Spleen (tissue), 11 donors: ENCODE results near the gene GPRC5C. TPM values are rescaled to one million over a fixed set of nuclear protein-coding genes. Genes with fewer than 3 reads are reported as not detected.

Experiments
- DNase-seq: peaks from one replicate; pipeline ENCODE4 v3.0.0-alpha.2; 2020
- H3K27ac ChIP-seq, 8 donors: fragments of 200-600 bp; sonication (generic) in 7 of 8; 1 replicate in 4 of 8; 2 replicates in 4 of 8; pipeline versions ENCODE4 v1.5.0 to v1.8.0; 2016 to 2021; ENCODE audit warnings: inconsistent platforms in 4 of 8, mild to moderate bottlenecking in 4 of 8, moderate library complexity in 1 of 8
- H3K27me3 ChIP-seq, 7 donors: fragments of 200-600 bp; sonication (generic) in 6 of 7; replicated peaks in 1 of 7; 1 replicate in 4 of 7; 2 replicates in 3 of 7; pipeline versions ENCODE4 v1.5.0 to v1.8.0; 2016 to 2021; ENCODE audit warnings: inconsistent platforms in 3 of 7, mild to moderate bottlenecking in 1 of 7
- H3K36me3 ChIP-seq, 6 donors: fragments of 200-600 bp; sonication (generic) in 5 of 6; 1 replicate in 4 of 6; 2 replicates in 2 of 6; pipeline versions ENCODE4 v1.5.0 to v1.8.0; 2016 to 2021; ENCODE audit warnings: inconsistent platforms in 2 of 6
- H3K4me1 ChIP-seq, 6 donors: fragments of 200-600 bp; sonication (generic) in 5 of 6; 1 replicate in 3 of 6; 2 replicates in 3 of 6; pipeline versions ENCODE4 v1.5.0 to v1.8.0; 2016 to 2021; ENCODE audit warnings: inconsistent platforms in 3 of 6
- H3K4me3 ChIP-seq, 8 donors: fragments of 200-600 bp; sonication (generic) in 7 of 8; 1 replicate in 4 of 8; 2 replicates in 4 of 8; pipeline versions ENCODE4 v1.5.0 to v1.8.0; 2016 to 2021; ENCODE audit warnings: inconsistent platforms in 4 of 8, mild to moderate bottlenecking in 4 of 8, moderate library complexity in 2 of 8
- H3K9me3 ChIP-seq, 8 donors: fragments of 200-600 bp; sonication (generic) in 7 of 8; 1 replicate in 4 of 8; 2 replicates in 4 of 8; pipeline versions ENCODE4 v1.5.0 to v1.8.0; 2016 to 2021; ENCODE audit warnings: inconsistent platforms in 4 of 8
- CTCF ChIP-seq, 11 experiments: fragments of 200-600 bp in 7 of 11; fragments of 450-650 bp in 4 of 11; sonication (generic) in 4 of 11; IDR thresholded peaks in 8 of 11; conservative IDR thresholded peaks in 3 of 11; 1 replicate in 7 of 11; 2 replicates in 4 of 11; pipeline versions ENCODE4 v1.4.0 to v1.8.0; 2016 to 2021; ENCODE audit warnings: antibody characterized with exemption in 11 of 11, inconsistent platforms in 4 of 11, mild to moderate bottlenecking in 1 of 11
- POLR2A ChIP-seq, 3 donors: fragments of 450-650 bp; IDR thresholded peaks; one replicate each; pipeline ENCODE4 v1.5.1; 2017; ENCODE audit warnings: antibody characterized with exemption in 3 of 3, mild to moderate bottlenecking in 1 of 3
- POLR2AphosphoS5 ChIP-seq, 3 donors: sonication (generic); formaldehyde crosslinking; IDR thresholded peaks; one replicate each; pipeline ENCODE4 v1.5.1; 2017; ENCODE audit warnings: antibody characterized with exemption in 3 of 3
- WGBS, 5 donors: extraction: QIAGEN DNeasy Blood & Tissue Kit in 3 of 5; methylation state at CpG; one replicate each; pipeline versions ENCODE4 v1.1.5 to v1.1.7; 2013 to 2018; 5-methylcytosine and 5-hydroxymethylcytosine counted together
- intact Hi-C: fragments of 100-400 bp; cut with DNase I; formaldehyde crosslinking; loops from one replicate; pipeline ENCODE4 v1.15.0; 2023; ENCODE audit warnings: low total_unique reads
- polyA plus RNA-seq, 3 donors: library from polyadenylated mRNA; stranded (reverse); fragments of 200-250 nt; gene quantifications; one replicate each; pipeline ENCODE4 v1.2.1, GENCODE V29; 2013
- total RNA-seq, 7 donors: library from RNA; depleted of rRNA in 3 of 7; stranded (reverse); fragments of >200 nt in 3 of 7; fragmentation: NEBNext Ultra II Directional in 4 of 7; extraction: Animal tissue kit (Norgen Biotek cat#: 25700) in 4 of 7; gene quantifications; one replicate each; pipeline versions ENCODE4 v1.1.0 to v1.2.1, GENCODE V29; 2016 to 2021
- donor health status: healthy with polysubstance abuse.
- donor health status: DM: no; HTN: no; CAD: no; lungs with moderate emphysema.
- donor health status: DM: no; HTN: no; CAD: no.
- donor health status: Bipolar disorder and iron deficiency.
- donor health status: healthy.
- donor health status: DM: no; HTN: no; CAD: no.
- donor health status: DM: yes; HTN: yes; CAD: no.

The GPRC5C gene
- total and polyA plus RNA-seq, 10 donors, result 11.0 to 70.0 (median 28.6) TPM

GRCh38 chr17:74427048-74427762 is 4.7 kb upstream of the GPRC5C start:
- peaks cover 0 to 36% (median 16%) of the 10 kb centered on the region in 7 donors for H3K27me3 ChIP-seq
- 57 to 74% (median 69%) methylated on average over 6 to 10 of the region's 10 CpGs for WGBS, 5 donors
- no peak for DNase-seq
- TF ChIP-seq POLR2A (IDR thresholded peaks at IDR 0.05) (no peak), POLR2AphosphoS5 (IDR thresholded peaks at IDR 0.05) (no peak), CTCF (IDR thresholded peaks at IDR 0.05 in 8 of 11, conservative IDR thresholded peaks at IDR 0.05 in 3 of 11) (no peak)
- H3K36me3 ChIP-seq, result no peaks in the 10 kb centered on the region
- peaks cover 13 to 47% (median 36%) of the 10 kb centered on the region in 6 donors for H3K4me1 ChIP-seq
- H3K4me3 ChIP-seq, result no peak overlapping the region
- H3K9me3 ChIP-seq, result no peaks in the 10 kb centered on the region
- intact Hi-C loops, result no loop called here
- H3K27ac ChIP-seq, result peak overlapping the region in 6 of 8 donors; percentile 38 to 55 (median 46)

GRCh38 chr17:74427763-74428153 is 4.1 kb upstream of the GPRC5C start:
- WGBS, 5 donors, result 67 to 81% (median 78%) methylated on average over 6 of the region's 6 CpGs
- DNase-seq, result no peak
- intact Hi-C loops, result no loop called here
- Histone ChIP-seq H3K27ac (peak overlapping the region in 4 of 8 donors; percentile 38 to 55 (median 43)), H3K27me3 (peaks cover 0 to 41% (median 21%) of the 10 kb centered on the region in 7 donors), H3K9me3 (no peaks in the 10 kb centered on the region), H3K4me3 (no peak overlapping the region), H3K36me3 (no peaks in the 10 kb centered on the region), H3K4me1 (peaks cover 17 to 52% (median 41%) of the 10 kb centered on the region in 6 donors)
- TF ChIP-seq CTCF (IDR thresholded peaks at IDR 0.05 in 8 of 11, conservative IDR thresholded peaks at IDR 0.05 in 3 of 11) (no peak), POLR2A (IDR thresholded peaks at IDR 0.05) (no peak), POLR2AphosphoS5 (IDR thresholded peaks at IDR 0.05) (no peak)

DNA sequence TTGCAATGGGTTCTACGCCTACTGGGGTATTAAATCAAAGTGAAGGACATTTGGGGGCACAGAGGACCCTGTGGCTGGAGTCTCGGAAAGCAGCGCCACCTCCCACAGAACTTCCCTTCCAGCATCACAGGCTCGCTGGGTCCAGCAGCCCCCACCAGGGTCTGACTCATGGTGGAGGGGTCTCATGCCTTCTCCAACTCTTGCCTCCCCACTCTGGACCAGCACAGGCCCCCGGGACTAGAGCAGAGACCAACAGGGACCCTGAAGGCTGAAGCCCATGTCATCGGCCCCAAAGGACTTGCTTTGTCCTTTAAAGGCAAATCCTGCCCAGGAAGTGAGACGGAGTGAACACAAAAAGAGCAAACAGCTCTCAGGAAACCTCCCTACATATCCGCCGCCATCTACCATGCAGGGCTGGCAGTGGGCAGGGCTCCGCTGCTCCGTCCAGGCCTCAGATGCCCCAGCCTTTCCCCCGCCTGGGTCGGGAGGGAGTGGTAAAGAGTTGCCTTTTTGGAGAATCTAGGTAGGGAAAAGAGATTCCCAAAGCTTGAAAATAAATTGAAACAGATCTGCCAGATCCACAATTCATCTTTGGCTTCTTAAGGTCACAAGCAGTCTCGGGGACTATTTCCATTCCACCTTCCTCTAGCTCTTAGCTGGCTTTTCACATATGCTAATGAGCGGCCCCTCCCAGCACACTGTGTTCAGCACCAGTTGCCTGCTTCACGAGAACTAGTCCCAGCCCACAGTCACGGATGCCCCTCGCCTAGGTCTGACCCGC is 2.1 kb upstream of the GPRC5C start:
- DNase-seq, result no peak
- H3K9me3 ChIP-seq, result no peaks in the 10 kb centered on the region
- H3K27me3 ChIP-seq, result peaks cover 0 to 58% (median 28%) of the 10 kb centered on the region in 7 donors
- H3K4me1 ChIP-seq, result peaks cover 17 to 61% (median 47%) of the 10 kb centered on the region in 6 donors
- WGBS, 5 donors, result 59 to 69% (median 65%) methylated on average over 17 to 19 of the region's 19 CpGs
- intact Hi-C loops, result no loop called here
- peak overlapping the region; percentile 20 to 85 (median 83) for H3K27ac ChIP-seq
- TF ChIP-seq POLR2AphosphoS5 (IDR thresholded peaks at IDR 0.05) (peak in 2 of 3 donors; percentile 43 to 46), POLR2A (IDR thresholded peaks at IDR 0.05) (no peak)
- H3K36me3 ChIP-seq, result no peaks in the 10 kb centered on the region
- peak overlapping the region in 4 of 8 donors; percentile 52 to 77 (median 64) for H3K4me3 ChIP-seq

GRCh38 chr17:74430385-74430705 is 1.5 kb upstream of the GPRC5C start:
- H3K27me3 ChIP-seq, result peaks cover 0 to 60% (median 28%) of the 10 kb centered on the region in 7 donors
- no peaks in the 10 kb centered on the region for H3K36me3 ChIP-seq
- DNase-seq, result no peak
- TF ChIP-seq POLR2AphosphoS5 (IDR thresholded peaks at IDR 0.05) (no peak), CTCF (IDR thresholded peaks at IDR 0.05 in 8 of 11, conservative IDR thresholded peaks at IDR 0.05 in 3 of 11) (no peak)
- H3K4me1 ChIP-seq, result peaks cover 17 to 63% (median 47%) of the 10 kb centered on the region in 6 donors
- peak overlapping the region; percentile 68 to 85 (median 83) for H3K27ac ChIP-seq
- WGBS, 5 donors, result 9 to 23% (median 20%) methylated on average over 10 to 13 of the region's 13 CpGs
- no peaks in the 10 kb centered on the region for H3K9me3 ChIP-seq
- peak overlapping the region in 6 of 8 donors; percentile 50 to 77 (median 54) for H3K4me3 ChIP-seq
- intact Hi-C loops, result no loop called here
